Measurements from ENCODE around the gene LAMC3. TPM values are rescaled to one million over a fixed set of nuclear protein-coding genes. Genes with fewer than 3 reads are reported as not detected.

The LAMC3 gene
- total RNA-seq, 2 donors from 2014 or later, result 16.7 to 41.2 TPM

DNA sequence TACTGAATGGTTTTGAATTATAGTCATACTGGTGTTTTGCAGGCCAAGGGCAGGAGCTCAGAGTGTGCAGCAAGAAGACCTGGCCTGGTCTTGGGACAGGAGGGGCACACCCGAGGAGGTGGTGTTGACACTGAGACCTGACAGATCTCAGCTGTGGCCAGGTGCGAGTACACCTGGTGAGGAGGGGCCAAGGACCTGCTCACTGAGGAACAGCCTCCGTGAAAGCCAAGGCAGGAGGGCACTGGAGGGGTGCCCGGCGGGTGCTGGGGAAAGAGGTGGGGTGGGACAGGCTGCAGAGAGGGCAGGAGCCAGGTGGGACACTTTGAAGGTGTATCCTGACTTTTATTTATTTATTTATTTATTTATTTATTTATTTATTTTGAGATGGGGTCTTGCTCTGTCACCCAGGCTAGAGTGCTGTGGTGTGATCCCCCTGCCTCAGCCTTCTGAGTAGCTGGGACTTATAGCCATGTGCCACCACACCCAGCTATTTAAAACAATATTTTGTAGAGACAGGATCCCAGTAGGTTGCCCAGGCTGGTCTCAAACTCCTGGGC, 23.3 kb upstream of the LAMC3 start:
- Mint-ChIP-seq H3K27ac (no peak overlapping the region), H3K9me3 (no peaks in the 10 kb centered on the region), H3K36me3 (ENCODE audit: low read depth) (no peaks in the 10 kb centered on the region), H3K4me3 (no peak overlapping the region), H3K27me3 (ENCODE audit: insufficient read depth) (peaks cover 1% of the 10 kb centered on the region), H3K4me1 (peaks cover 4% of the 10 kb centered on the region)
- TF ChIP-seq, protein P1, sequence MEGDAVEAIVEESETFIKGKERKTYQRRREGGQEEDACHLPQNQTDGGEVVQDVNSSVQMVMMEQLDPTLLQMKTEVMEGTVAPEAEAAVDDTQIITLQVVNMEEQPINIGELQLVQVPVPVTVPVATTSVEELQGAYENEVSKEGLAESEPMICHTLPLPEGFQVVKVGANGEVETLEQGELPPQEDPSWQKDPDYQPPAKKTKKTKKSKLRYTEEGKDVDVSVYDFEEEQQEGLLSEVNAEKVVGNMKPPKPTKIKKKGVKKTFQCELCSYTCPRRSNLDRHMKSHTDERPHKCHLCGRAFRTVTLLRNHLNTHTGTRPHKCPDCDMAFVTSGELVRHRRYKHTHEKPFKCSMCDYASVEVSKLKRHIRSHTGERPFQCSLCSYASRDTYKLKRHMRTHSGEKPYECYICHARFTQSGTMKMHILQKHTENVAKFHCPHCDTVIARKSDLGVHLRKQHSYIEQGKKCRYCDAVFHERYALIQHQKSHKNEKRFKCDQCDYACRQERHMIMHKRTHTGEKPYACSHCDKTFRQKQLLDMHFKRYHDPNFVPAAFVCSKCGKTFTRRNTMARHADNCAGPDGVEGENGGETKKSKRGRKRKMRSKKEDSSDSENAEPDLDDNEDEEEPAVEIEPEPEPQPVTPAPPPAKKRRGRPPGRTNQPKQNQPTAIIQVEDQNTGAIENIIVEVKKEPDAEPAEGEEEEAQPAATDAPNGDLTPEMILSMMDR (conservative IDR thresholded peaks at IDR 0.05), result no peak
- H3K4me3 ChIP-seq (ENCODE audit: low read length), result no peak overlapping the region
- no peaks in the 10 kb centered on the region for H3K9me3 ChIP-seq (ENCODE audit: control insufficient read depth, low read length)
- H3K36me3 ChIP-seq (ENCODE audit: control insufficient read depth, insufficient read depth, low read length), result no peaks in the 10 kb centered on the region
- WGBS, 2 experiments (ENCODE audit: insufficient coverage in 1 of 2, insufficient read length in 1 of 2), result 75 to 100% methylated on average over 1 to 5 of the region's 5 CpGs
- no peak overlapping the region for H3K9ac ChIP-seq (ENCODE audit: extremely low read depth, low read length, poor library complexity, severe bottlenecking)
- no peak for DNase-seq
- H3K27ac ChIP-seq (ENCODE audit: low read depth, low read length), result no peak overlapping the region
- H3K27me3 ChIP-seq (ENCODE audit: control insufficient read depth, insufficient read depth, low read length, poor library complexity, severe bottlenecking), result no peaks in the 10 kb centered on the region
- no peaks in the 10 kb centered on the region for H3K4me1 ChIP-seq (ENCODE audit: control insufficient read depth, insufficient read depth, low read length)

DNA sequence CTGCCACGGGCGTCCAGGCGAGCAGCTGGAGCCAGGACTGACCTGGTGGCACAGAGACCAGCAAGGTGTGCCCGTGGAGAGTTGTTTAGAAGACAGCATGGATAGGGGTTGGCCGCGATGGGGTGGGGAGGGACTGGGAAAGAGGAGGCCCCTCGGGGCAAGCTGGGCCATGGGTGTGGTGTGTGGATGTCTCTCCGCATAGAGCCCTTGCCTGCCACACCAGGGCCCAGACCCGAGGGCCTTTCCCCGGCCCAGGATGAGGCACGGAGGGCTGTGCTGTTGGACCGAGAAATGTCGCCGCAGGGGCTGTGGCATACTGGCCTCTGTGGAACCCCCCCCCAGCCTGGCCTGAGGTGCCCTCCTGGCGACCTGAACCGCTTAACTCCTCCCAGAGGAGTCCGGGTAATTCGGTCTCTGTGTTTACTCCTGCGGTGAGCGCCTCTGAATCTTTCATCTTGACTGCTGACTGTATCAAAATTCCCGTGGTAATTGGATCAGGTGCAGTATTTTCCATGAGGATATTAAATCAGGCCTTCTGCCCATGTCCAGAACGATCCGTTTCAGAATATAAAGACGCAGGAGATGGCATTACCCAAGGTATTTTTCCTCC, 22.5 kb upstream of the LAMC3 start:
- no peaks in the 10 kb centered on the region for H3K9me3 ChIP-seq (ENCODE audit: control insufficient read depth, low read length)
- no peaks in the 10 kb centered on the region for H3K27me3 ChIP-seq (ENCODE audit: control insufficient read depth, insufficient read depth, low read length, poor library complexity, severe bottlenecking)
- 85 to 87% methylated on average over 17 to 24 of the region's 24 CpGs for WGBS, 2 experiments (ENCODE audit: insufficient coverage in 1 of 2, insufficient read length in 1 of 2)
- Mint-ChIP-seq H3K36me3 (ENCODE audit: low read depth) (no peaks in the 10 kb centered on the region), H3K4me3 (no peak overlapping the region), H3K9me3 (no peaks in the 10 kb centered on the region), H3K27ac (no peak overlapping the region), H3K27me3 (ENCODE audit: insufficient read depth) (peaks cover 1% of the 10 kb centered on the region), H3K4me1 (peaks cover 6% of the 10 kb centered on the region)
- no peak overlapping the region for H3K4me3 ChIP-seq (ENCODE audit: low read length)
- H3K27ac ChIP-seq (ENCODE audit: low read depth, low read length), result no peak overlapping the region
- no peaks in the 10 kb centered on the region for H3K4me1 ChIP-seq (ENCODE audit: control insufficient read depth, insufficient read depth, low read length)
- DNase-seq, result no peak
- no peak overlapping the region for H3K9ac ChIP-seq (ENCODE audit: extremely low read depth, low read length, poor library complexity, severe bottlenecking)
- H3K36me3 ChIP-seq (ENCODE audit: control insufficient read depth, insufficient read depth, low read length), result no peaks in the 10 kb centered on the region
- TF ChIP-seq, protein P1 (conservative IDR thresholded peaks at IDR 0.05), result no peak

DNA sequence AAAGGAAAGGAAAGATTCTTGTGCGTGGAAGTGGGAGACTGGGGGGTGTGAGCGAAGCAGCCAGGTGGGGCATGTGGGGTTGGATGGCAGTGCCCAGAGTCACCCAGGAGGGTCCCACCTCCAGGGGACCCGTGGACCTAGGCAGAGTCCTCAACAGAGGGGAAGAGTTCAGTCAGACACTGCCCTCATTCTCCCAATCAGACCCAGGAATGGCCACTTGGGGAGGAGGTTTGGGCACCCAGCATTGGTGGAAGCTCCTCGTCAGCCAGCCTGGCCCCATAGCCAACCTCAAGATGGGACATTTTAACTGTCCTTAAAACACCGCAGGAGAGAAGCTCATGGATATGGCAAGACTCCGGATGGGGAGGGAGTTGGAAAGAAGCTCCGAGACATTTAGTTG, 21.9 kb upstream of the LAMC3 start:
- DNase-seq, result no peak
- TF ChIP-seq, protein P1 (conservative IDR thresholded peaks at IDR 0.05), result no peak
- H3K36me3 ChIP-seq (ENCODE audit: control insufficient read depth, insufficient read depth, low read length), result no peaks in the 10 kb centered on the region
- no peaks in the 10 kb centered on the region for H3K9me3 ChIP-seq (ENCODE audit: control insufficient read depth, low read length)
- no peaks in the 10 kb centered on the region for H3K36me3 Mint-ChIP-seq (ENCODE audit: low read depth)
- whole genome bisulfite sequencing, 2 experiments (ENCODE audit: insufficient coverage in 1 of 2, insufficient read length in 1 of 2), result 90 to 93% methylated on average over 4 to 7 of the region's 7 CpGs
- H3K27me3 ChIP-seq (ENCODE audit: control insufficient read depth, insufficient read depth, low read length, poor library complexity, severe bottlenecking), result no peaks in the 10 kb centered on the region
- H3K9me3 Mint-ChIP-seq, result no peaks in the 10 kb centered on the region
- H3K27me3 Mint-ChIP-seq (ENCODE audit: insufficient read depth), result peaks cover 6% of the 10 kb centered on the region
- no peak overlapping the region for H3K4me3 ChIP-seq (ENCODE audit: low read length)
- H3K9ac ChIP-seq (ENCODE audit: extremely low read depth, low read length, poor library complexity, severe bottlenecking), result no peak overlapping the region
- H3K27ac Mint-ChIP-seq, result no peak overlapping the region
- peaks cover 10% of the 10 kb centered on the region for H3K4me1 Mint-ChIP-seq
- no peak overlapping the region for H3K4me3 Mint-ChIP-seq
- no peak overlapping the region for H3K27ac ChIP-seq (ENCODE audit: low read depth, low read length)
- no peaks in the 10 kb centered on the region for H3K4me1 ChIP-seq (ENCODE audit: control insufficient read depth, insufficient read depth, low read length)

Data from endodermal cell (in vitro differentiated cells).